Mesodermal cell (in vitro differentiated cells): Measurements from ENCODE around the gene OPHN1.
"Not testable (repeated sequence)": the region's sequence is repeated elsewhere in the genome, so short reads cannot be mapped to it uniquely, and the experiment has no call there.

Experiments used
- H3K27ac ChIP-seq: 2 replicates; pipeline ENCODE4 v1.7.0; 2013; ENCODE audit warnings: mild to moderate bottlenecking, low read depth, low read length, moderate library complexity; ENCODE audit not compliant: severe bottlenecking
- H3K36me3 ChIP-seq: 2 replicates; pipeline ENCODE4 v1.7.1; 2013; ENCODE audit warnings: mild to moderate bottlenecking, low read length, moderate library complexity; ENCODE audit not compliant: control insufficient read depth, insufficient read depth
- H3K4me1 ChIP-seq: one replicate; pipeline ENCODE4 v1.7.1; 2013; ENCODE audit warnings: mild to moderate bottlenecking, low read length; ENCODE audit not compliant: insufficient read depth, control insufficient read depth, poor library complexity, severe bottlenecking
- H3K4me3 ChIP-seq: 2 replicates; pipeline ENCODE4 v1.7.0; 2013; ENCODE audit warnings: low read length, control low read depth, mild to moderate bottlenecking; ENCODE audit not compliant: insufficient read depth, poor library complexity, severe bottlenecking; ENCODE audit errors: extremely low read depth
- H3K9me3 ChIP-seq: 2 replicates; pipeline ENCODE4 v1.7.1; 2013; ENCODE audit warnings: mild to moderate bottlenecking, low read length, moderate library complexity; ENCODE audit not compliant: control insufficient read depth
- WGBS, 2 experiments: methylation state at CpG; one replicate each; pipeline ENCODE4 v1.1.5; 2013; ENCODE audit warnings: missing lambda C conversion rate in 2 of 2; ENCODE audit not compliant: insufficient coverage in 2 of 2; 5-methylcytosine and 5-hydroxymethylcytosine counted together

The OPHN1 gene

GRCh38 chrX:68299898-68300297 is 133.4 kb downstream of the OPHN1 start:
- Histone ChIP-seq H3K36me3 (no peaks in the 10 kb centered on the region), H3K27ac (no peak overlapping the region), H3K9me3 (no peaks in the 10 kb centered on the region), H3K4me3 (no peak overlapping the region), H3K4me1 (no peaks in the 10 kb centered on the region)
- 80% methylated on average over 1 of the region's 2 CpGs; no CpG with 5 or more reads in 1 of the 2 experiments for WGBS, 2 experiments

- Histone ChIP-seq H3K36me3 (no peaks in the 10 kb centered on the region), H3K4me3 (no peak overlapping the region), H3K27ac (no peak overlapping the region), H3K9me3 (no peaks in the 10 kb centered on the region), H3K4me1 (no peaks in the 10 kb centered on the region)
- WGBS, 2 experiments, result 28 to 50% methylated on average over 1 to 3 of the region's 3 CpGs
Observed at GRCh38 chrX:68292471-68292870, 140.8 kb downstream of the OPHN1 start.

GRCh38 chrX:68288127-68288526 is 145.2 kb downstream of the OPHN1 start:
- no peak overlapping the region for H3K27ac ChIP-seq
- H3K4me1 ChIP-seq, result no peaks in the 10 kb centered on the region
- no peaks in the 10 kb centered on the region for H3K9me3 ChIP-seq
- H3K4me3 ChIP-seq, result no peak overlapping the region
- no peaks in the 10 kb centered on the region for H3K36me3 ChIP-seq

GRCh38 chrX:68287419-68287818 is 145.9 kb downstream of the OPHN1 start:
- no peaks in the 10 kb centered on the region for H3K4me1 ChIP-seq
- no peaks in the 10 kb centered on the region for H3K9me3 ChIP-seq
- H3K4me3 ChIP-seq, result no peak overlapping the region
- H3K27ac ChIP-seq, result no peak overlapping the region
- no CpG with 5 or more reads among the region's 3 CpGs for WGBS, 2 experiments
- no peaks in the 10 kb centered on the region for H3K36me3 ChIP-seq

GRCh38 chrX:68286980-68287379 is 146.3 kb downstream of the OPHN1 start:
- H3K27ac ChIP-seq, result no peak overlapping the region
- H3K36me3 ChIP-seq, result no peaks in the 10 kb centered on the region
- no peaks in the 10 kb centered on the region for H3K4me1 ChIP-seq
- no peaks in the 10 kb centered on the region for H3K9me3 ChIP-seq
- no peak overlapping the region for H3K4me3 ChIP-seq

- no peak overlapping the region for H3K27ac ChIP-seq
- no peaks in the 10 kb centered on the region for H3K9me3 ChIP-seq
- no peaks in the 10 kb centered on the region for H3K36me3 ChIP-seq
- H3K4me3 ChIP-seq, result no peak overlapping the region
- no peaks in the 10 kb centered on the region for H3K4me1 ChIP-seq
Observed at GRCh38 chrX:68286076-68286475, 147.2 kb downstream of the OPHN1 start.

GRCh38 chrX:68284281-68284904 is 148.9 kb downstream of the OPHN1 start:
- H3K27ac ChIP-seq, result no peak overlapping the region
- 67% methylated on average over 1 of the region's 2 CpGs; no CpG with 5 or more reads in 1 of the 2 experiments for WGBS, 2 experiments
- H3K4me1 ChIP-seq, result no peaks in the 10 kb centered on the region
- no peaks in the 10 kb centered on the region for H3K36me3 ChIP-seq
- H3K9me3 ChIP-seq, result no peaks in the 10 kb centered on the region
- no peak overlapping the region for H3K4me3 ChIP-seq

- Histone ChIP-seq H3K4me1 (no peaks in the 10 kb centered on the region), H3K27ac (no peak overlapping the region), H3K36me3 (no peaks in the 10 kb centered on the region), H3K4me3 (no peak overlapping the region), H3K9me3 (no peaks in the 10 kb centered on the region)
- no CpG with 5 or more reads among the region's 1 CpG for WGBS, 2 experiments
Observed at GRCh38 chrX:68273887-68274286, 159.4 kb downstream of the OPHN1 start.

GRCh38 chrX:68264793-68265192 is 168.5 kb downstream of the OPHN1 start:
- not testable (repeated sequence) for H3K4me1 ChIP-seq, H3K4me3 ChIP-seq, H3K27ac ChIP-seq, H3K36me3 ChIP-seq, H3K9me3 ChIP-seq
- WGBS, 2 experiments, result 50 to 71% methylated on average over 2 to 7 of the region's 9 CpGs

GRCh38 chrX:68261060-68261672 is 172.1 kb downstream of the OPHN1 start:
- Histone ChIP-seq H3K27ac (no peak overlapping the region), H3K4me3 (no peak overlapping the region), H3K4me1 (no peaks in the 10 kb centered on the region), H3K9me3 (no peaks in the 10 kb centered on the region), H3K36me3 (no peaks in the 10 kb centered on the region)
- WGBS, 2 experiments, result 90% methylated on average over 2 of the region's 4 CpGs; no CpG with 5 or more reads in 1 of the 2 experiments

GRCh38 chrX:68256990-68257389 is 176.3 kb downstream of the OPHN1 start:
- Histone ChIP-seq H3K4me3 (no peak overlapping the region), H3K4me1 (no peaks in the 10 kb centered on the region)
- no CpG with 5 or more reads among the region's 2 CpGs for WGBS, 2 experiments

More at GRCh38 chrX:68256990-68257389, 176.3 kb downstream of the OPHN1 start:
- no peak overlapping the region for H3K27ac ChIP-seq
- no peaks in the 10 kb centered on the region for H3K36me3 ChIP-seq
- no peaks in the 10 kb centered on the region for H3K9me3 ChIP-seq
